Stimulated activated CD8-positive, alpha-beta memory T cell treated with anti-CD3 and anti-CD28 coated beads, Interleukin-15, amount 100 ng/mL, for 4 hours (primary cell): ENCODE data around the gene C10orf53.

Experiments used
- DNase-seq, 2 donors: peaks; one replicate each; pipeline ENCODE4 v3.0.0-alpha.2; 2020; ENCODE audit warnings: low read depth in 2 of 2

C10orf53 gene

GRCh38 chr10:49737474-49738201 is 58.2 kb downstream of the C10orf53 start:
- DNase-seq: no peak

- DNase-seq: no peak
These were observed 59.3 kb downstream of the C10orf53 start for GRCh38 chr10:49738616-49739360.

- DNase-seq: no peak
These were observed 60.0 kb downstream of the C10orf53 start for GRCh38 chr10:49739426-49739825.

- no peak for DNase-seq
These were observed 61.1 kb downstream of the C10orf53 start for GRCh38 chr10:49740346-49741107.

GRCh38 chr10:49741108-49741995 is 61.9 kb downstream of the C10orf53 start:
- no peak for DNase-seq

- DNase-seq: no peak
These were observed 63.4 kb downstream of the C10orf53 start for GRCh38 chr10:49742683-49743463.

GRCh38 chr10:49743464-49744075 is 64.1 kb downstream of the C10orf53 start:
- no peak for DNase-seq

- no peak for DNase-seq
These were observed 64.7 kb downstream of the C10orf53 start for GRCh38 chr10:49744091-49744685.

GRCh38 chr10:49744924-49745605 is 65.6 kb downstream of the C10orf53 start:
- DNase-seq: no peak

GRCh38 chr10:49745756-49746155 is 66.3 kb downstream of the C10orf53 start:
- no peak for DNase-seq

- DNase-seq: no peak
These were observed 67.3 kb downstream of the C10orf53 start for GRCh38 chr10:49746626-49747302.
